H9 (cell line): ENCODE data around the gene ZNF205. TPM values are rescaled to one million over a fixed set of nuclear protein-coding genes. Genes with fewer than 3 reads are reported as not detected.
"Not testable (repeated sequence)": the region's sequence is repeated elsewhere in the genome, so short reads cannot be mapped to it uniquely, and the experiment has no call there.

Source experiments
- DNase-seq: peaks from one replicate; pipeline ENCODE4 v3.0.0-alpha.2; 2017
- H2AFZ ChIP-seq: one replicate; pipeline ENCODE4 v1.6.1; 2013; ENCODE audit warnings: mild to moderate bottlenecking, low read length, control low read depth, moderate library complexity
- H2AK5ac ChIP-seq: 2 replicates; pipeline ENCODE4 v1.6.1; 2013; ENCODE audit warnings: low read length, control low read depth, mixed read lengths; ENCODE audit not compliant: insufficient read length
- H2BK120ac ChIP-seq: one replicate; pipeline ENCODE4 v1.6.1; 2013; ENCODE audit warnings: low read depth, mild to moderate bottlenecking, low read length, control low read depth, inconsistent platforms; ENCODE audit not compliant: poor library complexity, severe bottlenecking
- H2BK12ac ChIP-seq: 2 replicates; pipeline ENCODE4 v1.6.1; 2013; ENCODE audit warnings: low read length, control low read depth, mixed read lengths, low read depth; ENCODE audit not compliant: insufficient read length
- H2BK15ac ChIP-seq: 2 replicates; pipeline ENCODE4 v1.6.1; 2013; ENCODE audit warnings: low read depth, low read length, control low read depth
- H2BK20ac ChIP-seq: one replicate; pipeline ENCODE4 v1.6.1; 2013; ENCODE audit warnings: low read depth, mild to moderate bottlenecking, low read length, control low read depth, inconsistent platforms; ENCODE audit not compliant: poor library complexity, severe bottlenecking
- H2BK5ac ChIP-seq: 2 replicates; pipeline ENCODE4 v1.6.1; 2013; ENCODE audit warnings: low read length, control low read depth, mixed read lengths; ENCODE audit not compliant: insufficient read length
- H3K14ac ChIP-seq: 2 replicates; pipeline ENCODE4 v1.6.1; 2013; ENCODE audit warnings: low read length, control low read depth; ENCODE audit not compliant: insufficient read depth
- H3K18ac ChIP-seq: 2 replicates; pipeline ENCODE4 v1.6.1; 2013; ENCODE audit warnings: low read depth, mild to moderate bottlenecking, mixed read lengths, low read length, control low read depth; ENCODE audit not compliant: insufficient read length
- H3K23ac ChIP-seq: 2 replicates; pipeline ENCODE4 v1.6.1; 2013; ENCODE audit warnings: low read length, control low read depth, mixed read lengths, low read depth; ENCODE audit not compliant: insufficient read length
- H3K23me2 ChIP-seq: 2 replicates; pipeline ENCODE4 v1.6.1; 2013; ENCODE audit warnings: low read depth, mild to moderate bottlenecking, mixed read lengths, low read length, control low read depth; ENCODE audit not compliant: insufficient read length, poor library complexity, severe bottlenecking
- H3K27ac ChIP-seq: 2 replicates; pipeline ENCODE4 v1.5.1; 2013; ENCODE audit warnings: low read length, control low read depth, mixed read lengths, low read depth; ENCODE audit not compliant: insufficient read length
- H3K27me3 ChIP-seq: 2 replicates; pipeline ENCODE4 v1.6.1; 2013; ENCODE audit warnings: low read length, control low read depth, inconsistent platforms; ENCODE audit not compliant: insufficient read depth
- H3K4ac ChIP-seq: 2 replicates; pipeline ENCODE4 v1.6.1; 2013; ENCODE audit warnings: low read depth, mild to moderate bottlenecking, control low read depth, inconsistent platforms, low read length, moderate library complexity
- H3K4me1 ChIP-seq: 2 replicates; pipeline ENCODE4 v1.6.1; 2013; ENCODE audit warnings: low read length, control low read depth, inconsistent platforms; ENCODE audit not compliant: insufficient read depth
- H3K4me2 ChIP-seq: 2 replicates; pipeline ENCODE4 v1.6.1; 2013; ENCODE audit warnings: low read length, control low read depth, mixed read lengths; ENCODE audit not compliant: insufficient read length, insufficient read depth
- H3K56ac ChIP-seq: 2 replicates; pipeline ENCODE4 v1.6.1; 2013; ENCODE audit warnings: low read depth, mild to moderate bottlenecking, mixed read lengths, low read length, control low read depth; ENCODE audit not compliant: insufficient read length
- H3K79me1 ChIP-seq: 2 replicates; pipeline ENCODE4 v1.6.1; 2013; ENCODE audit warnings: low read depth, mild to moderate bottlenecking, moderate library complexity, low read length, control low read depth, inconsistent platforms; ENCODE audit not compliant: insufficient read depth, poor library complexity, severe bottlenecking
- H3K79me2 ChIP-seq: 2 replicates; pipeline ENCODE4 v1.6.1; 2013; ENCODE audit warnings: low read length, control low read depth, inconsistent platforms; ENCODE audit not compliant: insufficient read depth
- H3K9ac ChIP-seq: 2 replicates; pipeline ENCODE4 v1.6.1; 2013; ENCODE audit warnings: low read length, control low read depth, mixed read lengths; ENCODE audit not compliant: insufficient read length; ENCODE audit errors: extremely low read depth
- H3K9me3 ChIP-seq: one replicate; pipeline ENCODE4 v1.6.1; 2013; ENCODE audit warnings: low read depth, low read length, inconsistent platforms; ENCODE audit not compliant: control insufficient read depth
- H3T11ph ChIP-seq: one replicate; pipeline ENCODE4 v1.6.1; 2013; ENCODE audit warnings: mild to moderate bottlenecking, low read length, control low read depth, inconsistent platforms
- H4K20me1 ChIP-seq: one replicate; pipeline ENCODE4 v1.6.1; 2013; ENCODE audit not compliant: control insufficient read depth, insufficient read length, insufficient read depth
- H4K5ac ChIP-seq: 2 replicates; pipeline ENCODE4 v1.6.1; 2013; ENCODE audit warnings: low read depth, mild to moderate bottlenecking, mixed read lengths, low read length, control low read depth; ENCODE audit not compliant: insufficient read length
- H4K8ac ChIP-seq: replicated peaks from 2 replicates; pipeline ENCODE4 v1.6.1; 2013; ENCODE audit warnings: low read length, control low read depth, mixed read lengths, low read depth; ENCODE audit not compliant: insufficient read length
- H4K91ac ChIP-seq: 2 replicates; pipeline ENCODE4 v1.6.1; 2013; ENCODE audit warnings: low read depth, mild to moderate bottlenecking, moderate library complexity, mixed read lengths, low read length, control low read depth; ENCODE audit not compliant: insufficient read length
- H3K27ac Mint-ChIP-seq, 3 experiments: 2 replicates in 2 of 3; 3 replicates in 1 of 3; pipeline ENCODE4 v1.8.0; 2020 to 2021; ENCODE audit warnings: mixed read lengths in 3 of 3, mild to moderate bottlenecking in 1 of 3, moderate library complexity in 1 of 3
- H3K27me3 Mint-ChIP-seq: 2 replicates; pipeline ENCODE4 v1.8.0; 2021; ENCODE audit warnings: low read depth, mild to moderate bottlenecking, moderate library complexity, mixed read lengths
- H3K36me3 Mint-ChIP-seq, 3 experiments: 2 replicates in 2 of 3; 3 replicates in 1 of 3; pipeline ENCODE4 v1.8.0; 2020 to 2021; ENCODE audit warnings: low read depth in 3 of 3, mixed read lengths in 3 of 3; ENCODE audit not compliant: insufficient read depth in 1 of 3
- H3K4me1 Mint-ChIP-seq, 2 experiments: 2 replicates each; pipeline ENCODE4 v1.8.0; 2020; ENCODE audit warnings: mixed read lengths in 2 of 2
- H3K4me3 Mint-ChIP-seq, 2 experiments: 2 replicates in 1 of 2; 3 replicates in 1 of 2; pipeline ENCODE4 v1.8.0; 2020 to 2021; ENCODE audit warnings: mild to moderate bottlenecking in 2 of 2, mixed read lengths in 2 of 2, moderate library complexity in 1 of 2
- H3K9me3 Mint-ChIP-seq, 2 experiments: 2 replicates in 1 of 2; 3 replicates in 1 of 2; pipeline ENCODE4 v1.8.0; 2020; ENCODE audit warnings: mild to moderate bottlenecking in 2 of 2, mixed read lengths in 2 of 2, moderate library complexity in 1 of 2
- WGBS: extraction: QIAGEN DNeasy Blood & Tissue Kit; methylation state at CpG from one replicate; pipeline ENCODE4 v1.1.7; 2013; ENCODE audit warnings: missing lambda C conversion rate, low lambda C conversion rate, mixed read lengths; ENCODE audit not compliant: insufficient read length; ENCODE audit errors: extremely low coverage; 5-methylcytosine and 5-hydroxymethylcytosine counted together
- total RNA-seq: library from RNA; stranded (reverse); gene quantifications from 2 replicates; pipeline ENCODE4 v1.2.1, GENCODE V29; 2021
- TF ChIP-seq, protein P1 (sequence below): fragments of 200-600 bp; sonication (generic); conservative IDR thresholded peaks from 3 replicates; pipeline ENCODE4 v1.8.0; 2021; ENCODE audit warnings: antibody characterized with exemption, mild to moderate bottlenecking

Gene ZNF205
- total RNA-seq, 1 experiment from 2014 or later = 16.8 TPM

DNA sequence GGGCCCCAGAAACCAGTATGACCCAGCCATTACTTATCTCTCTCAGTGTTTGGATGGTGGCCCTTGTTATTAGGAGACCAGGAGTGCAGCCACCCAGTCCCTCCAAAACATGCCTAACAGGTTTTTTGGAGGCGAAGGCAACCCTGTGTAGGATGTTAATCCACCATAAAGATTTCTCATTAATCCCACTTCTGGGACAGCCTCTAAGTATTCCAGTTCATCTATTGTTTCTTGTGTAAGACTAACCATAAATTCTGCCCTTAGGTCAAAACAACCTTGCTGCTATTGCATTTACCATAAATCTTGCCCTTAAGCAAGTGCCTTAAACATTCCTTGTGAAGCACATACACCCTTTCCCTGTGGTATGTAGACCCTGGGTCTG is 54.1 kb downstream of the ZNF205 start:
- H4K91ac ChIP-seq = no peak overlapping the region
- WGBS = no CpG with 5 or more reads among the region's 1 CpG
- H3K27ac ChIP-seq = no peak overlapping the region
- H3K9me3 Mint-ChIP-seq = no peaks in the 10 kb centered on the region
- no peak overlapping the region for H4K5ac ChIP-seq
- no peaks in the 10 kb centered on the region for H3K9me3 ChIP-seq
- H3K4me1 Mint-ChIP-seq = peaks cover 7 to 8% of the 10 kb centered on the region in 2 experiments
- TF ChIP-seq, protein P1, sequence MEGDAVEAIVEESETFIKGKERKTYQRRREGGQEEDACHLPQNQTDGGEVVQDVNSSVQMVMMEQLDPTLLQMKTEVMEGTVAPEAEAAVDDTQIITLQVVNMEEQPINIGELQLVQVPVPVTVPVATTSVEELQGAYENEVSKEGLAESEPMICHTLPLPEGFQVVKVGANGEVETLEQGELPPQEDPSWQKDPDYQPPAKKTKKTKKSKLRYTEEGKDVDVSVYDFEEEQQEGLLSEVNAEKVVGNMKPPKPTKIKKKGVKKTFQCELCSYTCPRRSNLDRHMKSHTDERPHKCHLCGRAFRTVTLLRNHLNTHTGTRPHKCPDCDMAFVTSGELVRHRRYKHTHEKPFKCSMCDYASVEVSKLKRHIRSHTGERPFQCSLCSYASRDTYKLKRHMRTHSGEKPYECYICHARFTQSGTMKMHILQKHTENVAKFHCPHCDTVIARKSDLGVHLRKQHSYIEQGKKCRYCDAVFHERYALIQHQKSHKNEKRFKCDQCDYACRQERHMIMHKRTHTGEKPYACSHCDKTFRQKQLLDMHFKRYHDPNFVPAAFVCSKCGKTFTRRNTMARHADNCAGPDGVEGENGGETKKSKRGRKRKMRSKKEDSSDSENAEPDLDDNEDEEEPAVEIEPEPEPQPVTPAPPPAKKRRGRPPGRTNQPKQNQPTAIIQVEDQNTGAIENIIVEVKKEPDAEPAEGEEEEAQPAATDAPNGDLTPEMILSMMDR = no peak
- H3K14ac ChIP-seq = no peak overlapping the region
- H2BK5ac ChIP-seq = no peak overlapping the region
- H4K20me1 ChIP-seq = no peaks in the 10 kb centered on the region
- H2BK12ac ChIP-seq = no peak overlapping the region
- H3K27me3 ChIP-seq = no peaks in the 10 kb centered on the region
- H3K4me2 ChIP-seq = no peak overlapping the region
- no peak overlapping the region for H3K56ac ChIP-seq
- peaks cover 15% of the 10 kb centered on the region for H3K27me3 Mint-ChIP-seq
- H2AK5ac ChIP-seq = no peak overlapping the region
- no peak overlapping the region; a peak in 1 of 5 replicates for H3K4me3 Mint-ChIP-seq
- peaks cover 9% of the 10 kb centered on the region for H3K23me2 ChIP-seq
- H4K8ac ChIP-seq = no peak overlapping the region
- no peaks in the 10 kb centered on the region for H3K36me3 Mint-ChIP-seq
- no peak overlapping the region for H3T11ph ChIP-seq
- no peak overlapping the region for H2AFZ ChIP-seq
- no peak overlapping the region for H2BK15ac ChIP-seq
- no peaks in the 10 kb centered on the region for H3K4me1 ChIP-seq
- DNase-seq = no peak
- H3K27ac Mint-ChIP-seq = no peak overlapping the region
- H3K23ac ChIP-seq = no peak overlapping the region
- no peak overlapping the region for H3K4ac ChIP-seq
- H2BK120ac ChIP-seq = no peak overlapping the region
- H3K79me1 ChIP-seq = no peaks in the 10 kb centered on the region
- no peaks in the 10 kb centered on the region for H3K79me2 ChIP-seq
- H3K9ac ChIP-seq = no peak overlapping the region
- H3K18ac ChIP-seq = no peak overlapping the region
- no peak overlapping the region for H2BK20ac ChIP-seq

DNA sequence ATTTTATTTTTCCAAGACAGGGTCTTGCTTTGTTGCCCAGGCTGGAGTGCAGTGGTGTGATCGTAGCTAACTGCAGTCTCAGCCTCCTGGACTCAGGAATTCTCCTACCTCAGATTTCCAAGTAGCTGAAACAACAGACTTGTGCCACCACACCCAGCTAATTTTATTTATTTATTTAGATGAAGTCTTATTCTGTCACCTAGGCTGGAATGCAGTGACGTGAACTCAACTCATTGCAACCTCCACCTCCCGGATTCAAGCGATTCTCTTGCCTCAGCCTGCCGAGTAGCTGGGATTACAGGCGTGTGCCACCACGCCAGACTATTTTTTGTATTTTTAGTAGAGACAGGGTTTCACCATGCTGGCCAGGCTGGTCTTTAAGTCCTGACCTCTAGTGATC is 56.3 kb downstream of the ZNF205 start:
- WGBS = no CpG with 5 or more reads among the region's 7 CpGs
- H3K27me3 Mint-ChIP-seq = peaks cover 25% of the 10 kb centered on the region
- not testable (repeated sequence) for H3K79me2 ChIP-seq, H3K9ac ChIP-seq, H2AK5ac ChIP-seq, H2BK15ac ChIP-seq, H3K27ac Mint-ChIP-seq, H3K4me2 ChIP-seq, H2BK12ac ChIP-seq, H2AFZ ChIP-seq, H3K14ac ChIP-seq, H4K91ac ChIP-seq, H3K79me1 ChIP-seq, H3K36me3 Mint-ChIP-seq, H3K27me3 ChIP-seq, H3K56ac ChIP-seq, H2BK120ac ChIP-seq, H3K27ac ChIP-seq, H3K9me3 ChIP-seq, H3K23me2 ChIP-seq, H3K23ac ChIP-seq, H4K5ac ChIP-seq, H2BK20ac ChIP-seq, H3K18ac ChIP-seq, DNase-seq, H2BK5ac ChIP-seq, H3T11ph ChIP-seq, H3K4me3 Mint-ChIP-seq, H4K8ac ChIP-seq, H3K4me1 ChIP-seq, H3K9me3 Mint-ChIP-seq, H3K4ac ChIP-seq, H4K20me1 ChIP-seq
- peaks cover 11 to 13% of the 10 kb centered on the region in 2 experiments for H3K4me1 Mint-ChIP-seq
